GM12875 (cell line): ENCODE data around the gene MACF1.

ENCODE experiments used
- H3K4me3 ChIP-seq: one replicate; pipeline ENCODE4 v1.5.1; 2011; ENCODE audit warnings: low read depth, low read length, control low read depth
- CTCF ChIP-seq: IDR thresholded peaks from 2 replicates; pipeline ENCODE4 v1.5.1; 2011; ENCODE audit warnings: low read depth, mild to moderate bottlenecking, control low read depth, inconsistent platforms, low read length, moderate library complexity, borderline replicate concordance; ENCODE audit not compliant: insufficient read depth

Gene MACF1

DNA sequence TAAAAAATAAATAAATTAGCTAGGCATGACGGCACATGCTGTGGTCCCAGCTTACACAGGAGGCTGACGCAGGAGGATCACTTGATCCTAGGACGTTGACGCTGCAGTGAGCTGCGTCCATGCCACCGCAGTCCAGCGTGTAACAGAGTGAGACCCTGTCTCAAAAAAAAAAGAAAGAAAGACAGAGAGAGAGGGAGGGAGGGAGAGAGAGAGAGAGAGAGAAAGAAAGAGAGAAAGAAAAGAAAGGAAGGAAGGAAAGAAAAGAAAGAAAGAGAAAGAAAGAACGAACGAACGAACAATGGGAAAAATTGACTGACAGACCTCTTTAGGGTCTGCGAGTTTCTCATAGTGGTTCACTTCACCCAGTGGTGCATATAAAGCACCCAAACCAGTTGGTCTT is 189.2 kb downstream of the MACF1 start:
- H3K4me3 ChIP-seq, result no peak overlapping the region
- no peak for TF ChIP-seq CTCF

GRCh38 chr1:39394059-39394458 is 189.6 kb downstream of the MACF1 start:
- no peak overlapping the region for H3K4me3 ChIP-seq
- TF ChIP-seq CTCF, result no peak

GRCh38 chr1:39394598-39394997 is 190.1 kb downstream of the MACF1 start:
- no peak for TF ChIP-seq CTCF
- no peak overlapping the region for H3K4me3 ChIP-seq

- no peak overlapping the region for H3K4me3 ChIP-seq
- TF ChIP-seq CTCF, result no peak
Measured at GRCh38 chr1:39395357-39395831, 190.9 kb downstream of the MACF1 start.

- no peak for TF ChIP-seq CTCF
- no peak overlapping the region for H3K4me3 ChIP-seq
Measured at GRCh38 chr1:39396671-39397070, 192.2 kb downstream of the MACF1 start.

GRCh38 chr1:39397487-39397886 is 193.0 kb downstream of the MACF1 start:
- no peak overlapping the region for H3K4me3 ChIP-seq
- no peak for TF ChIP-seq CTCF

- no peak overlapping the region for H3K4me3 ChIP-seq
- TF ChIP-seq CTCF, result no peak
Measured at GRCh38 chr1:39398278-39399021, 194.0 kb downstream of the MACF1 start.
